Endothelial cell (in vitro differentiated cells): ENCODE data around the gene UVRAG. TPM values are rescaled to one million over a fixed set of nuclear protein-coding genes. Genes with fewer than 3 reads are reported as not detected.

Experiments
- DNase-seq: peaks from one replicate; pipeline ENCODE4 v3.0.0; 2021; ENCODE audit warnings: low spot score
- H3K27ac Mint-ChIP-seq: one replicate; pipeline ENCODE4 v1.8.0; 2021; ENCODE audit warnings: mixed read lengths, inconsistent platforms; ENCODE audit not compliant: unreplicated experiment
- H3K27me3 Mint-ChIP-seq: one replicate; pipeline ENCODE4 v1.8.0; 2021; ENCODE audit warnings: mild to moderate bottlenecking, moderate library complexity, mixed read lengths, inconsistent platforms; ENCODE audit not compliant: unreplicated experiment
- H3K36me3 Mint-ChIP-seq: one replicate; pipeline ENCODE4 v1.8.0; 2021; ENCODE audit warnings: mild to moderate bottlenecking, low read depth, mixed read lengths, inconsistent platforms; ENCODE audit not compliant: unreplicated experiment
- H3K4me1 Mint-ChIP-seq: one replicate; pipeline ENCODE4 v1.8.0; 2021; ENCODE audit warnings: mild to moderate bottlenecking, mixed read lengths, inconsistent platforms; ENCODE audit not compliant: unreplicated experiment
- H3K4me3 Mint-ChIP-seq: one replicate; pipeline ENCODE4 v1.8.0; 2021; ENCODE audit warnings: mild to moderate bottlenecking, mixed read lengths, inconsistent platforms; ENCODE audit not compliant: unreplicated experiment
- H3K9me3 Mint-ChIP-seq: one replicate; pipeline ENCODE4 v1.8.0; 2021; ENCODE audit warnings: mixed read lengths, inconsistent platforms; ENCODE audit not compliant: unreplicated experiment
- total RNA-seq: library from RNA; stranded (reverse); fragmentation: NEBNext Ultra II Directional; extraction: Animal tissue kit (Norgen Biotek cat#: 25700); gene quantifications from one replicate; pipeline ENCODE4 v1.2.1, GENCODE V29; 2021; ENCODE audit not compliant: unreplicated experiment
- TF ChIP-seq, protein P1 (sequence below): fragments of 200-600 bp; sonication (generic); IDR thresholded peaks from one replicate; pipeline ENCODE4 v1.5.0; 2021; ENCODE audit warnings: antibody characterized with exemption; ENCODE audit not compliant: unreplicated experiment

UVRAG gene
- total RNA-seq, 1 donor from 2014 or later = 25.0 TPM

DNA sequence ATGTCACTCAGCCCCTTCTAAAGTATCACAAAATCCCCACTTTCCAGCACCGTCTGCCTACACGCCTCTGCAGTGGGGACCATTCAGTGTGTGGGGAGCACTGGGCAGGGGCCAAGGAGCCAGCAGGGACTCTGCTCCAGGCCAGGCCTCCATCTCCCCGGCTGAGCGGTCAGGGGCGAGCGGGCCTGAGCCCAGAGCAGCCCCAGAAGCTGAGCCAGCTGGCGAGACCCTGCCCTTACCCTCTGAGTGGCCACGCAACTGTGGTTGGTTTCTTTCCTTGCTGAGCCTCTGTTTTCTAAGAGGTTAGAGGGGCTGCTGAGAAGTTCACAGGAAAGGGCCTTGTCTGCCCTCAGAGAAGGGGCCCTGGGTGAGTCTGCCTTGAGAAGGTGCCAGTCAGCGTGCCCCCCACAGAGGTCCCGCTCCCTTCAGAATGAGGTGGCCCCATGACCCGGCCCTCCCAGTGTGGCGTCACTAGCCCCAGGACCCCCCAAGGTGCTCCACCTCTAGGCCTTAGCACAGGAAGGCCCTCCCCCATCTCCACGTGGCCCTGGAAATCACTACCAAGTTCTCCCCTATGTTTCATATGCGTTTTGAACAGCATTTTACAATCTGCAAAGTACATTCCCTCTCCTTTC, 344.4 kb downstream of the UVRAG start:
- Mint-ChIP-seq H3K27me3 (peaks cover 7% of the 10 kb centered on the region), H3K4me3 (no peak overlapping the region), H3K36me3 (no peaks in the 10 kb centered on the region), H3K9me3 (no peaks in the 10 kb centered on the region), H3K4me1 (peaks cover 10% of the 10 kb centered on the region), H3K27ac (no peak overlapping the region)
- TF ChIP-seq, protein P1, sequence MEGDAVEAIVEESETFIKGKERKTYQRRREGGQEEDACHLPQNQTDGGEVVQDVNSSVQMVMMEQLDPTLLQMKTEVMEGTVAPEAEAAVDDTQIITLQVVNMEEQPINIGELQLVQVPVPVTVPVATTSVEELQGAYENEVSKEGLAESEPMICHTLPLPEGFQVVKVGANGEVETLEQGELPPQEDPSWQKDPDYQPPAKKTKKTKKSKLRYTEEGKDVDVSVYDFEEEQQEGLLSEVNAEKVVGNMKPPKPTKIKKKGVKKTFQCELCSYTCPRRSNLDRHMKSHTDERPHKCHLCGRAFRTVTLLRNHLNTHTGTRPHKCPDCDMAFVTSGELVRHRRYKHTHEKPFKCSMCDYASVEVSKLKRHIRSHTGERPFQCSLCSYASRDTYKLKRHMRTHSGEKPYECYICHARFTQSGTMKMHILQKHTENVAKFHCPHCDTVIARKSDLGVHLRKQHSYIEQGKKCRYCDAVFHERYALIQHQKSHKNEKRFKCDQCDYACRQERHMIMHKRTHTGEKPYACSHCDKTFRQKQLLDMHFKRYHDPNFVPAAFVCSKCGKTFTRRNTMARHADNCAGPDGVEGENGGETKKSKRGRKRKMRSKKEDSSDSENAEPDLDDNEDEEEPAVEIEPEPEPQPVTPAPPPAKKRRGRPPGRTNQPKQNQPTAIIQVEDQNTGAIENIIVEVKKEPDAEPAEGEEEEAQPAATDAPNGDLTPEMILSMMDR = no peak
- no peak for DNase-seq

- no peak overlapping the region for H3K4me3 Mint-ChIP-seq
- TF ChIP-seq, protein P1 = no peak
- no peak for DNase-seq
- no peaks in the 10 kb centered on the region for H3K9me3 Mint-ChIP-seq
- H3K27ac Mint-ChIP-seq = no peak overlapping the region
- H3K27me3 Mint-ChIP-seq = peaks cover 7% of the 10 kb centered on the region
- H3K36me3 Mint-ChIP-seq = no peaks in the 10 kb centered on the region
- H3K4me1 Mint-ChIP-seq = peaks cover 10% of the 10 kb centered on the region
These were observed 345.1 kb downstream of the UVRAG start for GRCh38 chr11:76159983-76160661.

- no peak overlapping the region for H3K4me3 Mint-ChIP-seq
- H3K27me3 Mint-ChIP-seq = peaks cover 9% of the 10 kb centered on the region
- no peaks in the 10 kb centered on the region for H3K36me3 Mint-ChIP-seq
- TF ChIP-seq, protein P1 = no peak
- DNase-seq = no peak
- no peaks in the 10 kb centered on the region for H3K9me3 Mint-ChIP-seq
- peaks cover 2% of the 10 kb centered on the region for H3K4me1 Mint-ChIP-seq
- no peak overlapping the region for H3K27ac Mint-ChIP-seq
These were observed 345.8 kb downstream of the UVRAG start for GRCh38 chr11:76160856-76161255.

DNA sequence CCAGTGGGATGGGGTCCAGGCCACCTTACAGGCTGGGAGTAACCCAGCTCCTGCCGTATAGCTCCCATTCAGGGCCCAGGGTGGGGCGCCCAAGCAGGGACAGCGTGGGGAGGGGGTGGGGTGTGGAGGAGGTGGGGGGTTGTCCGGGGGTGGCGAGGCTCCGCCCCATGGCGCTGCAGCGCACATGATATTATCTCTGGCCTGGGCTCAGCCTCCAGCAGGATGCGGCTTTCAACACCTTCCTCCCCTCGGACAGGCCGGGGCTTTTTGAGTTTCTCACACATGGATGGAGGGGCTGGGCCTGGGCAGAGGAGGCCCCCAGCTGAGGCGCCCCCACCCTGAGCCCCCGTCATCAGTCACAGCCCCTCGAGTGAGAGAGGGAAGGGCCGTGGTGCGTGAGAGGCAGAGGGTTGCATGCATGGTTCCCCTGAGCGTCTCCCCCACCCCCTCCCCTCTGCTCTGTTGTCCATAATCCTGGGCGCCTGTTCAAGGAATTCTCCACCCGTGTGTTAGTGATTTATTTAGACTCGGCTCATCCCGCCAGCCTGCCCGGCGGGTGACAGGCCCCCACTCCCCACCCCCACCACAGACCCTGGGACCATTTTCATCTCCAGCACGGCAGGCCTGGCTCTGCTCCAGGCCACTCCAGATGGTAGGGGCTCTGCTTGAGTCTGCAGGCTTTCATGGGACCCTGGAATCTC, 346.4 kb downstream of the UVRAG start:
- H3K27me3 Mint-ChIP-seq = peaks cover 9% of the 10 kb centered on the region
- DNase-seq = no peak
- H3K4me1 Mint-ChIP-seq = no peaks in the 10 kb centered on the region
- TF ChIP-seq, protein P1 = no peak
- H3K36me3 Mint-ChIP-seq = no peaks in the 10 kb centered on the region
- no peak overlapping the region for H3K27ac Mint-ChIP-seq
- H3K9me3 Mint-ChIP-seq = no peaks in the 10 kb centered on the region
- no peak overlapping the region for H3K4me3 Mint-ChIP-seq
